HCT116 (cell line): ENCODE measurements around the gene OLA1.

Experiments
- CTCF ChIP-seq, 3 experiments: fragments of 200-600 bp in 1 of 3; sonication (generic) in 1 of 3; IDR thresholded peaks in 2 of 3; conservative IDR thresholded peaks in 1 of 3; 2 replicates each; pipeline ENCODE4 v1.5.1; 2012 to 2017; ENCODE audit warnings: low read depth in 2 of 3, low read length in 2 of 3, antibody characterized with exemption in 1 of 3, borderline replicate concordance in 1 of 3, control low read depth in 1 of 3, mild to moderate bottlenecking in 1 of 3, mixed read lengths in 1 of 3, mixed run types in 1 of 3, moderate library complexity in 1 of 3; ENCODE audit not compliant: insufficient read depth in 1 of 3
- EZH2phosphoT487 ChIP-seq: fragments of 200-600 bp; IDR thresholded peaks from 2 replicates; pipeline ENCODE4 v1.6.1; 2018; ENCODE audit warnings: antibody characterized with exemption, borderline replicate concordance
- POLR2AphosphoS5 ChIP-seq: IDR thresholded peaks from 2 replicates; pipeline ENCODE4 v1.6.1; 2011; ENCODE audit warnings: mild to moderate bottlenecking, low read depth, low read length, moderate library complexity
- RAD21 ChIP-seq: IDR thresholded peaks from 2 replicates; pipeline ENCODE4 v1.6.1; 2012; ENCODE audit warnings: low read depth, mild to moderate bottlenecking

- TF ChIP-seq RAD21 = no peak
- no peak for TF ChIP-seq CTCF (IDR thresholded peaks at IDR 0.05 in 2 of 3, conservative IDR thresholded peaks at IDR 0.05 in 1 of 3; ENCODE audit: borderline replicate concordance in 1 of 3, insufficient read depth in 1 of 3, low read depth in 2 of 3, low read length in 2 of 3)
- TF ChIP-seq EZH2phosphoT487 = no peak
- no peak for TF ChIP-seq POLR2AphosphoS5
Measured at GRCh38 chr2:174224125-174224524, 24.2 kb downstream of the OLA1 start.
